ENCODE results near the gene CHN2. TPM values are rescaled to one million over a fixed set of nuclear protein-coding genes. Genes with fewer than 3 reads are reported as not detected.

Gene CHN2
- total RNA-seq, 1 experiment from 2014 or later = 2.1 TPM

- ATAC-seq = no peak
- DNase-seq (ENCODE audit: low read depth, low spot score) = no peak
- Histone ChIP-seq H3K4me2 (ENCODE audit: low read length) (no peak overlapping the region), H3K9me3 (ENCODE audit: control insufficient read depth in 1 of 2, insufficient read depth in 1 of 2, low read depth in 1 of 2, low read length in 2 of 2) (no peaks in the 10 kb centered on the region), H3K4me1 (ENCODE audit: control insufficient read depth in 1 of 2, insufficient read depth in 2 of 2, low read length in 2 of 2) (no peaks in the 10 kb centered on the region), H2AFZ (ENCODE audit: low read depth, low read length, poor library complexity, severe bottlenecking) (no peak overlapping the region), H3K36me3 (ENCODE audit: control insufficient read depth in 1 of 2, insufficient read depth in 2 of 2, low read length in 2 of 2) (no peaks in the 10 kb centered on the region), H3K27me3 (ENCODE audit: insufficient read depth, low read length) (peaks cover 8% of the 10 kb centered on the region; the same call in 1 of the 2 replicates), H3K9ac (ENCODE audit: low read length) (no peak overlapping the region), H4K20me1 (ENCODE audit: insufficient read depth) (no peaks in the 10 kb centered on the region), H3K27ac (ENCODE audit: low read depth, low read length) (no peak overlapping the region), H3K9me2 (ENCODE audit: insufficient read depth) (no peaks in the 10 kb centered on the region), H3K4me3 (replicated peaks in 1 of 2; ENCODE audit: low read depth in 1 of 2, low read length in 2 of 2) (no peak overlapping the region), H3K79me2 (ENCODE audit: insufficient read depth, low read length) (no peaks in the 10 kb centered on the region)
- ChIA-PET RAD21 (ENCODE audit: low non-redundant PET in 1 of 2, low total read pairs in 2 of 2, uncharacterized antibody in 2 of 2, unreplicated experiment in 2 of 2) (no interaction called here), POLR2A (no interaction called here), CTCF (no interaction called here)
- no TSS peak for BruUV-seq (replicated peaks)
- intact Hi-C loops (cut with micrococcal nuclease) = no loop called here
- TF ChIP-seq ELF1 (IDR thresholded peaks at IDR 0.05; ENCODE audit: borderline replicate concordance, low read depth) (no peak), SP1 (IDR thresholded peaks at IDR 0.05; ENCODE audit: low read depth) (no peak), REST (IDR thresholded peaks at IDR 0.05; ENCODE audit: low read depth) (no peak), CTCF (IDR thresholded peaks at IDR 0.05 in 2 of 3, conservative IDR thresholded peaks at IDR 0.05 in 1 of 3; ENCODE audit: borderline replicate concordance in 1 of 3, insufficient read depth in 1 of 3, low read depth in 2 of 3, low read length in 2 of 3) (no peak), CBX3 (IDR thresholded peaks at IDR 0.05; ENCODE audit: low read depth) (no peak), SIN3A (IDR thresholded peaks at IDR 0.05; ENCODE audit: low read depth) (no peak), EZH2 (IDR thresholded peaks at IDR 0.05) (no peak)
Measured at GRCh38 chr7:29469976-29470557, 275.5 kb downstream of the CHN2 start.

All from HCT116 (cell line).